OCI-LY3 (cell line): Measurements from ENCODE around the gene HECTD4.

ENCODE experiments used
- H2AFZ ChIP-seq: fragments of 200-600, 300-600 bp; shearing (Covaris generic); 2 replicates; pipeline ENCODE4 v1.6.0; 2014; ENCODE audit warnings: antibody characterized with exemption, low read depth, low read length
- H3K27ac ChIP-seq: fragments of 200-600, 300-600 bp; sonication (generic); 2 replicates; pipeline ENCODE4 v1.5.1; 2014; ENCODE audit warnings: mild to moderate bottlenecking, low read length, moderate library complexity, mixed read lengths
- H3K27me3 ChIP-seq: fragments of 200-600, 300-600 bp; sonication (generic); 2 replicates; pipeline ENCODE4 v1.6.1; 2014; ENCODE audit warnings: low read depth, low read length, mixed read lengths
- H3K36me3 ChIP-seq: fragments of 200-600, 300-600 bp; sonication (generic); replicated peaks from 2 replicates; pipeline ENCODE3; 2014; ENCODE audit warnings: low read depth, low read length, mixed read lengths
- H3K4me1 ChIP-seq: fragments of 300-600, 200-600 bp; sonication (generic); 2 replicates; pipeline ENCODE4 v1.6.1; 2014; ENCODE audit warnings: low read length, mixed read lengths
- H3K4me2 ChIP-seq: fragments of 200-600, 300-600 bp; sonication (generic); 2 replicates; pipeline ENCODE4 v1.6.1; 2014; ENCODE audit warnings: low read length, mixed read lengths
- H3K4me3 ChIP-seq: fragments of 300-600, 200-600 bp; sonication (generic); 2 replicates; pipeline ENCODE4 v1.5.1; 2014; ENCODE audit warnings: antibody characterized with exemption, mild to moderate bottlenecking, low read length, moderate library complexity
- H3K79me2 ChIP-seq: fragments of 300-600, 200-600 bp; shearing (Covaris generic); 2 replicates; pipeline ENCODE4 v1.6.1; 2014; ENCODE audit warnings: mild to moderate bottlenecking, low read length, mixed read lengths
- H3K9ac ChIP-seq: fragments of 300-600, 200-600 bp; shearing (Covaris generic); 2 replicates; pipeline ENCODE4 v1.6.0; 2014; ENCODE audit warnings: mild to moderate bottlenecking, low read length, moderate library complexity
- H3K9me3 ChIP-seq: fragments of 200-600, 300-600 bp; shearing (Covaris generic); 2 replicates; pipeline ENCODE4 v1.6.1; 2014; ENCODE audit warnings: low read length, mixed read lengths; ENCODE audit not compliant: insufficient read depth
- H4K20me1 ChIP-seq: fragments of 200-600, 300-600 bp; sonication (generic); 2 replicates; pipeline ENCODE4 v1.6.1; 2016; ENCODE audit warnings: low read length, mixed read lengths; ENCODE audit not compliant: insufficient read depth
- CTCF ChIP-seq: fragments of 200-600, 300-600 bp; sonication (generic); IDR thresholded peaks from 2 replicates; pipeline ENCODE4 v1.5.1; 2014; ENCODE audit warnings: antibody characterized with exemption, low read length, low read depth
- EZH2phosphoT487 ChIP-seq: fragments of 200-600 bp; shearing (Covaris generic); IDR thresholded peaks from 2 replicates; pipeline ENCODE4 v1.6.1; 2018; ENCODE audit warnings: antibody characterized with exemption, mixed run types, low read depth

HECTD4 gene

DNA sequence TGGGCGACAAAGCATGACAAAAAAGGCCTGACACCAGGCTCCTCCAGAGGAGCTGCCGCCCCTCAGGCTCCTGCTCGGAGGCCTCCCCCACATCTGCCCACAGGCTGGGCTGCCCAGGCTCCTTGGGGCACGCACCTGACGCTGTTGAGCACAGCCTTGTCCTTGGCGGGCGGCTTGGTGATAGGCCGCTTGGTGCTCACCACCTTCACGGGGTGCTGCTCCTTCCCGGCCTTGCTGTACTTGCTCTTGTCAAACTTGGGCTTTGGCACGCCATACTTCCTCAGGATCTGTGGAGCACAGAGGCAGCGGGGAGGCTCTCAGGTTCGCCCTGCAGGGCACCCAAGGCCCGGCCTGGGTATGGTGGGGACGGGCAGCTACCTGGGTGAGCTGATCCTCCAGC is 203.4 kb downstream of the HECTD4 start:
- Histone ChIP-seq H3K79me2 (no peaks in the 10 kb centered on the region), H3K9ac (no peak overlapping the region), H3K4me2 (no peak overlapping the region), H4K20me1 (no peaks in the 10 kb centered on the region), H3K27me3 (no peaks in the 10 kb centered on the region), H3K9me3 (no peaks in the 10 kb centered on the region), H3K27ac (no peak overlapping the region), H3K4me1 (peaks cover 12% of the 10 kb centered on the region), H2AFZ (no peak overlapping the region), H3K36me3 (peaks cover 16% of the 10 kb centered on the region), H3K4me3 (no peak overlapping the region)
- no peak for TF ChIP-seq CTCF
- TF ChIP-seq EZH2phosphoT487 = no peak

- H4K20me1 ChIP-seq = no peaks in the 10 kb centered on the region
- no peaks in the 10 kb centered on the region for H3K79me2 ChIP-seq
- no peak overlapping the region for H2AFZ ChIP-seq
- peaks cover 12% of the 10 kb centered on the region for H3K36me3 ChIP-seq
- no peak overlapping the region for H3K9ac ChIP-seq
- peaks cover 12% of the 10 kb centered on the region for H3K4me1 ChIP-seq
- TF ChIP-seq CTCF (no peak), EZH2phosphoT487 (no peak)
- no peak overlapping the region for H3K4me2 ChIP-seq
- no peak overlapping the region for H3K27ac ChIP-seq
- H3K27me3 ChIP-seq = no peaks in the 10 kb centered on the region
- H3K9me3 ChIP-seq = no peaks in the 10 kb centered on the region
- H3K4me3 ChIP-seq = no peak overlapping the region
These were observed 205.8 kb downstream of the HECTD4 start for GRCh38 chr12:112176321-112177010.

DNA sequence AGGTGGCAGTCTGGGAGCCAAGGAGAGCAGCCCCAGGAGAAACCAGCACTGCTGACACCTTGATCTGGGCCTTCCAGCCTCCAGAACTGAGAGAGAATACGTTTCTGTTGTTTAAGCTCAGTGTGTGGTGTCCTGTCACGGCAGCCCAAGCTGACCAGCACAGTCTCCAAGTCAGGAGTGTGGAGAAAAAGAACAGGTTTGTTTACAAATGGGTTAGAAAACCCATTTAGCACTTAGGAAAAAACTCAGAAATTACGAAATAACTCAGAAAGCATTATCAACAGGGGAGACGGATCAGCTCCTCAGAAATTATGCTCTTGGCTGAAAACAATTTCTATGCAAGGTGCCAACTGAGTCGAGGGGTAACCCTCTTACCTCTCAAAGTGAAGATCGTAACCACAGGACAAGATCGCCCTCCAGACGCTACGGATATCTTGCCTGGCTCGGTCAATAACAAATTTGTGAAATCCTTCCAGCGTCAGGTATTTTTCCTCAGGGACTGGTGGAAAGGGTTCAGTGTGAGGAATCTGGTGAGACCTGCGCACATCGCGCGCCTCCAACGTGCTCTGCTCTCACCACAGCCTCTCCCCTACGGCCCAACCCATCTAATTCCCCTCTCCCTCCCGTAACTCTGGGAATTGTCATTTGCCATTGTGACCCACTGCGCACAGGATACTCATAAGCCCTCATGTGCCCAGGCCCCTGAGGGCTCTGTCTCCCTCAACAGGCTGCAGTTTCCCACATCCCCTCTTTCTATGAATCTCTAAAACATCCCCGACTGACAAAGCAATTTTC is 206.7 kb downstream of the HECTD4 start:
- Histone ChIP-seq H3K4me2 (no peak overlapping the region), H3K27me3 (no peaks in the 10 kb centered on the region), H3K9me3 (no peaks in the 10 kb centered on the region), H3K36me3 (peaks cover 16% of the 10 kb centered on the region), H3K4me1 (peaks cover 5% of the 10 kb centered on the region), H3K79me2 (no peaks in the 10 kb centered on the region), H2AFZ (no peak overlapping the region), H3K27ac (no peak overlapping the region), H3K9ac (no peak overlapping the region), H4K20me1 (no peaks in the 10 kb centered on the region), H3K4me3 (no peak overlapping the region)
- TF ChIP-seq CTCF (no peak), EZH2phosphoT487 (no peak)

DNA sequence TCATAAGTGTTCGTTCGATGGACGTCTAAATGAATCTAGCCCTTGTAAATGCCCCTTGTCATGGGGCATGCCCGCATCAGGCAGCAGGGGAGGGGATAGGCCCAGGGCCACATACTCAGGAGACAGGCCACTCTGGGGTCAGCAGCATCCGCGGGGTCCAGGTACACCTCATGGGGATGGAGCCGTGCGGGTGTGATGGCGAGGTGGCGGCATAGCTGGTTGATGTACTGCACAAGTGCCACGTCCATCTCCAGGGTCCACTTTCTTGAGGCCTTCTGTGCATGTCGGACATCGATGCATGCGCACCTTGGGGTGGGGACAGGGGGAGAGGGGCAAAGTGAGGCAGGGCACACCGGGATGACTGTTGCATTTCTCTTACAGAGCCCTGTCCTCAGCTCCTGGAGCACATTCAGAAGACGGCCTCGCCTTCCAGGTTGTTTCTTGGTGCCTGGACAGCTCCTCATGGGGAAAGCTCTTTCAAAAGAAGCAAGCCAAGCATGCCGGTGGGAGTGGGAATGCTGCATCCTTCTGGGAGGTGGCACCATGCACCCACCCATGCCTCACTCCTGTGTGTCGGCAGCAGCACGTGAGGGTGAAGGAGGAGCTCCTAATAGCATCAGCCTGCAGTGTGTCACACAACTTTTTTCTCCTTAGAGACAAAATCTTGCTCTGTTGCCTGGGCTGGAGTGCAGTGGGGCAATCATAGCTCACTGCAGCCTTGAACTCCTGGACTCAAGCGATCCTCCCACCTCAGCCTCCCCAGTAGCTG is 209.5 kb downstream of the HECTD4 start:
- H3K4me2 ChIP-seq = no peak overlapping the region
- no peak overlapping the region for H2AFZ ChIP-seq
- H3K9me3 ChIP-seq = no peaks in the 10 kb centered on the region
- no peaks in the 10 kb centered on the region for H3K79me2 ChIP-seq
- H3K36me3 ChIP-seq = peaks cover 9% of the 10 kb centered on the region
- H3K4me3 ChIP-seq = no peak overlapping the region
- H3K4me1 ChIP-seq = no peaks in the 10 kb centered on the region
- no peaks in the 10 kb centered on the region for H4K20me1 ChIP-seq
- no peaks in the 10 kb centered on the region for H3K27me3 ChIP-seq
- no peak overlapping the region for H3K9ac ChIP-seq
- H3K27ac ChIP-seq = no peak overlapping the region
- TF ChIP-seq CTCF = no peak
- no peak for TF ChIP-seq EZH2phosphoT487
